Uterus (tissue), 4 donors: ENCODE results near the gene RPS14. TPM values are rescaled to one million over a fixed set of nuclear protein-coding genes. Genes with fewer than 3 reads are reported as not detected.
A peak's percentile ranks its signal among the peaks of the same experiment; 100 is the strongest.

Source experiments
- DNase-seq, 2 donors: peaks; one replicate each; pipeline ENCODE4 v3.0.0-alpha.2; 2019 to 2020
- H3K27ac ChIP-seq, 2 donors: fragments of 200-600 bp; sonication (generic); 1 replicate in 1 of 2; 2 replicates in 1 of 2; pipeline ENCODE4 v1.5.1; 2016 to 2018
- H3K27me3 ChIP-seq, 2 donors: fragments of 200-600 bp; sonication (generic); one replicate each; pipeline ENCODE4 v1.5.1; 2018 to 2019; ENCODE audit warnings: control low read depth in 1 of 2
- H3K36me3 ChIP-seq, 2 donors: fragments of 200-600 bp; sonication (generic); one replicate each; pipeline ENCODE4 v1.5.1; 2019; ENCODE audit warnings: control low read depth in 1 of 2
- H3K4me1 ChIP-seq, 2 donors: fragments of 200-600 bp; sonication (generic); one replicate each; pipeline ENCODE4 v1.5.1; 2018 to 2019; ENCODE audit warnings: control low read depth in 1 of 2
- H3K4me3 ChIP-seq, 2 donors: fragments of 200-600 bp; sonication (generic); 1 replicate in 1 of 2; 2 replicates in 1 of 2; pipeline ENCODE4 v1.5.1; 2018 to 2019; ENCODE audit warnings: mild to moderate bottlenecking in 1 of 2
- H3K9me3 ChIP-seq, 2 donors: fragments of 200-600 bp; sonication (generic); one replicate each; pipeline ENCODE4 v1.5.1; 2019; ENCODE audit warnings: control low read depth in 1 of 2
- CTCF ChIP-seq, 4 experiments: fragments of 200-600 bp in 2 of 4; fragments of 450-650 bp in 2 of 4; sonication (generic) in 2 of 4; IDR thresholded peaks; one replicate each; pipeline ENCODE4 v1.5.1; 2016 to 2019; ENCODE audit warnings: antibody characterized with exemption in 4 of 4, mild to moderate bottlenecking in 2 of 4, moderate library complexity in 1 of 4
- POLR2A ChIP-seq, 2 donors: fragments of 450-650 bp; IDR thresholded peaks; one replicate each; pipeline ENCODE4 v1.6.1; 2016; ENCODE audit warnings: antibody characterized with exemption in 2 of 2, mild to moderate bottlenecking in 1 of 2, moderate library complexity in 1 of 2
- intact Hi-C: fragments of 100-400 bp; cut with DNase I; formaldehyde crosslinking; loops from one replicate; pipeline ENCODE4 v1.15.1; 2023; ENCODE audit warnings: low total_unique reads
- total RNA-seq, 4 donors: library from RNA; depleted of rRNA in 3 of 4; stranded (reverse); fragments of >200 nt in 3 of 4; gene quantifications; one replicate each; pipeline versions ENCODE4 v1.1.0 to v1.2.4, GENCODE V29; 2014 to 2023
- donor health status: DM: yes; HTN: yes; CAD: no.

Gene RPS14
- total RNA-seq, 4 donors from 2014 or later = 2,445 to 12,361 (median 6,046) TPM

- H3K27ac ChIP-seq = peak overlapping the region in 1 of 2 donors; percentile 14
- no peaks in the 10 kb centered on the region for H3K27me3 ChIP-seq
- TF ChIP-seq CTCF (IDR thresholded peaks at IDR 0.05) = no peak
- no peak for TF ChIP-seq POLR2A (IDR thresholded peaks at IDR 0.05)
- H3K9me3 ChIP-seq = no peaks in the 10 kb centered on the region
- H3K4me3 ChIP-seq = no peak overlapping the region
- H3K36me3 ChIP-seq = no peaks in the 10 kb centered on the region
- intact Hi-C loops = no loop called here
- no peak for DNase-seq
- H3K4me1 ChIP-seq = no peaks in the 10 kb centered on the region
Observed at GRCh38 chr5:150468206-150468605, 18.7 kb upstream of the RPS14 start.

GRCh38 chr5:150465927-150466326 is 16.4 kb upstream of the RPS14 start:
- TF ChIP-seq POLR2A (IDR thresholded peaks at IDR 0.05) (no peak), CTCF (IDR thresholded peaks at IDR 0.05) (no peak)
- H3K27me3 ChIP-seq = no peaks in the 10 kb centered on the region
- no peak overlapping the region for H3K4me3 ChIP-seq
- DNase-seq = peak in 1 of 2 donors; percentile 45
- H3K27ac ChIP-seq = peak overlapping the region; percentile 33 to 79
- intact Hi-C loops = no loop called here
- no peaks in the 10 kb centered on the region for H3K9me3 ChIP-seq
- H3K4me1 ChIP-seq = no peaks in the 10 kb centered on the region
- H3K36me3 ChIP-seq = no peaks in the 10 kb centered on the region

- intact Hi-C loops = no loop called here
- H3K27ac ChIP-seq = peak overlapping the region; percentile 61 to 79
- peak; percentile 63 to 65 for DNase-seq
- no peaks in the 10 kb centered on the region for H3K36me3 ChIP-seq
- TF ChIP-seq CTCF (IDR thresholded peaks at IDR 0.05) (no peak), POLR2A (IDR thresholded peaks at IDR 0.05) (no peak)
- no peaks in the 10 kb centered on the region for H3K9me3 ChIP-seq
- H3K4me3 ChIP-seq = no peak overlapping the region
- H3K4me1 ChIP-seq = no peaks in the 10 kb centered on the region
- H3K27me3 ChIP-seq = no peaks in the 10 kb centered on the region
Observed at GRCh38 chr5:150464554-150465012, 15.0 kb upstream of the RPS14 start.

GRCh38 chr5:150461231-150461630 is 11.7 kb upstream of the RPS14 start:
- no peak for DNase-seq
- intact Hi-C loops = loop anchor here (2.0 kb wide), 1 partner anchor 62 kb away; no protein-coding TSS in a partner anchor
- Histone ChIP-seq H3K4me1 (peaks cover 0 to 7% of the 10 kb centered on the region in 2 donors), H3K27ac (no peak overlapping the region), H3K36me3 (no peaks in the 10 kb centered on the region), H3K27me3 (no peaks in the 10 kb centered on the region), H3K9me3 (no peaks in the 10 kb centered on the region), H3K4me3 (no peak overlapping the region)
- TF ChIP-seq CTCF (IDR thresholded peaks at IDR 0.05) (no peak), POLR2A (IDR thresholded peaks at IDR 0.05) (no peak)

- DNase-seq = no peak
- Histone ChIP-seq H3K9me3 (no peaks in the 10 kb centered on the region), H3K4me3 (no peak overlapping the region), H3K4me1 (peaks cover 0 to 7% of the 10 kb centered on the region in 2 donors), H3K27me3 (no peaks in the 10 kb centered on the region), H3K36me3 (no peaks in the 10 kb centered on the region), H3K27ac (no peak overlapping the region)
- TF ChIP-seq CTCF (IDR thresholded peaks at IDR 0.05) = no peak
- intact Hi-C loops = loop anchor here (2.0 kb wide), 1 partner anchor 62 kb away; no protein-coding TSS in a partner anchor
Observed at GRCh38 chr5:150460781-150461180, 11.2 kb upstream of the RPS14 start.
